ENCODE results near the gene OR52A1.
"Not testable (repeated sequence)": the region's sequence is repeated elsewhere in the genome, so short reads cannot be mapped to it uniquely, and the experiment has no call there.

- not testable (repeated sequence) for TF ChIP-seq ZNF416 (tag by site-specific recombination; IDR thresholded peaks at IDR 0.05); YY2 (tag by site-specific recombination; IDR thresholded peaks at IDR 0.05); ZNF510 (tag by site-specific recombination; IDR thresholded peaks at IDR 0.05; ENCODE audit: insufficient replicate concordance)
Measured at GRCh38 chr11:5164807-5165206, 10.2 kb upstream of the OR52A1 start.
